ENCODE measurements around the gene PARD3. TPM values are rescaled to one million over a fixed set of nuclear protein-coding genes. Genes with fewer than 3 reads are reported as not detected.

PARD3 gene
- polyA plus RNA-seq, 6 donors from 2014 or later: 0.05 to 0.36 (median 0.16) TPM; not detected in 3

- Mint-ChIP-seq H3K27ac (peak overlapping the region in 1 of 6 donors; percentile 15), H3K4me1 (peaks cover 9 to 18% (median 12%) of the 10 kb centered on the region in 3 donors), H3K27me3 (peaks cover 0 to 7% (median 0%) of the 10 kb centered on the region in 3 donors), H3K4me3 (no peak overlapping the region), H3K36me3 (no peaks in the 10 kb centered on the region), H3K9me3 (no peaks in the 10 kb centered on the region)
- ATAC-seq (ENCODE audit: low read depth in 2 of 2) (no peak), DNase-seq (no peak)
Observed at GRCh38 chr10:34641147-34641912, 173.8 kb downstream of the PARD3 start.

GRCh38 chr10:34638406-34639054, 176.6 kb downstream of the PARD3 start:
- Mint-ChIP-seq H3K4me3 (peak overlapping the region in 1 of 8 donors; percentile 22), H3K27ac (peak overlapping the region in 2 of 6 donors; percentile 0 to 17), H3K27me3 (peaks cover 0 to 7% (median 0%) of the 10 kb centered on the region in 3 donors), H3K36me3 (no peaks in the 10 kb centered on the region), H3K4me1 (peaks cover 9 to 20% (median 16%) of the 10 kb centered on the region in 3 donors), H3K9me3 (no peaks in the 10 kb centered on the region)
- DNase-seq (peak; percentile 25), ATAC-seq (ENCODE audit: low read depth in 2 of 2) (peak in 1 of 2 donors; percentile 24)

- peaks cover 9 to 20% (median 16%) of the 10 kb centered on the region in 3 donors for H3K4me1 Mint-ChIP-seq
- ATAC-seq (ENCODE audit: low read depth in 2 of 2) (peak; percentile 90 to 95), DNase-seq (peak; percentile 58)
- no peaks in the 10 kb centered on the region for H3K9me3 Mint-ChIP-seq
- H3K27me3 Mint-ChIP-seq: peaks cover 0 to 2% (median 0%) of the 10 kb centered on the region in 3 donors
- no peaks in the 10 kb centered on the region for H3K36me3 Mint-ChIP-seq
- peak overlapping the region in 2 of 6 donors; percentile 1 to 35 for H3K27ac Mint-ChIP-seq
- H3K4me3 Mint-ChIP-seq: peak overlapping the region in 3 of 8 donors; percentile 4 to 73 (median 37)
Observed at GRCh38 chr10:34637418-34637911, 177.6 kb downstream of the PARD3 start.

GRCh38 chr10:34635111-34635510, 180.0 kb downstream of the PARD3 start:
- Mint-ChIP-seq H3K27ac (no peak overlapping the region), H3K4me1 (peaks cover 9 to 20% (median 16%) of the 10 kb centered on the region in 3 donors)
- DNase-seq: no peak

GRCh38 chr10:34633374-34633773, 181.7 kb downstream of the PARD3 start:
- Mint-ChIP-seq H3K9me3 (no peaks in the 10 kb centered on the region), H3K36me3 (no peaks in the 10 kb centered on the region), H3K27me3 (no peaks in the 10 kb centered on the region), H3K27ac (no peak overlapping the region), H3K4me1 (peaks cover 9 to 19% (median 16%) of the 10 kb centered on the region in 3 donors), H3K4me3 (no peak overlapping the region)
- DNase-seq (no peak), ATAC-seq (ENCODE audit: low read depth in 2 of 2) (no peak)

More at GRCh38 chr10:34635111-34635510, 180.0 kb downstream of the PARD3 start:
- no peak for ATAC-seq (ENCODE audit: low read depth in 2 of 2)
- Mint-ChIP-seq H3K27me3 (no peaks in the 10 kb centered on the region), H3K4me3 (no peak overlapping the region), H3K36me3 (no peaks in the 10 kb centered on the region), H3K9me3 (no peaks in the 10 kb centered on the region)

GRCh38 chr10:34629084-34629483, 186.0 kb downstream of the PARD3 start:
- Mint-ChIP-seq H3K4me1 (no peaks in the 10 kb centered on the region), H3K27ac (no peak overlapping the region), H3K4me3 (no peak overlapping the region), H3K36me3 (no peaks in the 10 kb centered on the region), H3K27me3 (no peaks in the 10 kb centered on the region), H3K9me3 (no peaks in the 10 kb centered on the region)
- ATAC-seq (ENCODE audit: low read depth in 2 of 2) (no peak), DNase-seq (no peak)

- no peak for DNase-seq
- Mint-ChIP-seq H3K4me3 (no peak overlapping the region), H3K27me3 (no peaks in the 10 kb centered on the region), H3K36me3 (no peaks in the 10 kb centered on the region), H3K27ac (no peak overlapping the region), H3K9me3 (no peaks in the 10 kb centered on the region), H3K4me1 (no peaks in the 10 kb centered on the region)
- ATAC-seq (ENCODE audit: low read depth in 2 of 2): no peak
Observed at GRCh38 chr10:34628174-34628796, 186.8 kb downstream of the PARD3 start.

- Mint-ChIP-seq H3K27ac (no peak overlapping the region), H3K9me3 (no peaks in the 10 kb centered on the region), H3K4me3 (no peak overlapping the region), H3K4me1 (no peaks in the 10 kb centered on the region), H3K36me3 (no peaks in the 10 kb centered on the region), H3K27me3 (no peaks in the 10 kb centered on the region)
- DNase-seq (no peak), ATAC-seq (ENCODE audit: low read depth in 2 of 2) (no peak)
Observed at GRCh38 chr10:34627741-34628140, 187.4 kb downstream of the PARD3 start.

GRCh38 chr10:34627331-34627730, 187.8 kb downstream of the PARD3 start:
- Mint-ChIP-seq H3K4me1 (no peaks in the 10 kb centered on the region), H3K27me3 (no peaks in the 10 kb centered on the region), H3K9me3 (no peaks in the 10 kb centered on the region), H3K4me3 (no peak overlapping the region), H3K27ac (no peak overlapping the region), H3K36me3 (no peaks in the 10 kb centered on the region)
- no peak for ATAC-seq (ENCODE audit: low read depth in 2 of 2)
- DNase-seq: no peak

GRCh38 chr10:34626158-34626880, 188.8 kb downstream of the PARD3 start:
- H3K4me3 Mint-ChIP-seq: no peak overlapping the region
- H3K27ac Mint-ChIP-seq: peak overlapping the region in 1 of 6 donors; percentile 11
- H3K36me3 Mint-ChIP-seq: no peaks in the 10 kb centered on the region
- H3K27me3 Mint-ChIP-seq: no peaks in the 10 kb centered on the region
- no peaks in the 10 kb centered on the region for H3K9me3 Mint-ChIP-seq
- DNase-seq: no peak
- no peaks in the 10 kb centered on the region for H3K4me1 Mint-ChIP-seq
- no peak for ATAC-seq (ENCODE audit: low read depth in 2 of 2)

GRCh38 chr10:34624323-34625153, 190.6 kb downstream of the PARD3 start:
- ATAC-seq (ENCODE audit: low read depth in 2 of 2): no peak
- DNase-seq: no peak
- Mint-ChIP-seq H3K4me1 (no peaks in the 10 kb centered on the region), H3K9me3 (no peaks in the 10 kb centered on the region), H3K36me3 (no peaks in the 10 kb centered on the region), H3K27me3 (peaks cover 0 to 5% (median 0%) of the 10 kb centered on the region in 3 donors), H3K27ac (no peak overlapping the region), H3K4me3 (no peak overlapping the region)

GRCh38 chr10:34622945-34623344, 192.2 kb downstream of the PARD3 start:
- Mint-ChIP-seq H3K27me3 (peaks cover 0 to 5% (median 0%) of the 10 kb centered on the region in 3 donors), H3K27ac (no peak overlapping the region), H3K4me1 (no peaks in the 10 kb centered on the region), H3K4me3 (no peak overlapping the region), H3K36me3 (no peaks in the 10 kb centered on the region), H3K9me3 (no peaks in the 10 kb centered on the region)
- DNase-seq (no peak), ATAC-seq (ENCODE audit: low read depth in 2 of 2) (no peak)

All from naive B cell (primary cell).